Measurements from ENCODE around the gene NME9. TPM values are rescaled to one million over a fixed set of nuclear protein-coding genes. Genes with fewer than 3 reads are reported as not detected.
"Not testable (repeated sequence)": the region's sequence is repeated elsewhere in the genome, so short reads cannot be mapped to it uniquely, and the experiment has no call there.

Gene NME9
- total RNA-seq, result 1 to 10 TPM in 1 of 2 donors, not detected in 1; 1.8 TPM
- polyA plus RNA-seq (ENCODE audit: insufficient read length in 6 of 6), result 1 to 10 TPM; 2.8 to 5.9 (median 4.0) TPM
- long read RNA-seq, donor 1, partial matches to known transcripts, result 0 of 2 reads
- long read RNA-seq, donor 1, other reads (novel, unspliced or antisense), result 0 of 2 reads
- long read RNA-seq, donor 2, result 0 reads
- long read RNA-seq, donor 3, result 0 reads
- long read RNA-seq, donor 4, result 0 reads
- long read RNA-seq, donor 5, result 0 reads
- long read RNA-seq, donor 6, result 0 reads
- long read RNA-seq, donor 7, result 0 reads
- long read RNA-seq, donor 8, result 0 reads
- long read RNA-seq, donor 9, result 0 reads
- long read RNA-seq, donor 10, partial matches to known transcripts, result 0 of 4 reads
- long read RNA-seq, donor 10, other reads (novel, unspliced or antisense), result 4 of 4 reads
- long read RNA-seq, donor 11, result 0 reads
- long read RNA-seq, donor 12, result 0 reads

- DNase-seq (peak; percentile 53 to 94 (median 90)), ATAC-seq (peak; percentile 98)
- H3K36me3 ChIP-seq, result no peaks in the 10 kb centered on the region
- H3K27me3 ChIP-seq, result no peaks in the 10 kb centered on the region
- intact Hi-C loops (cut with DNase I), result no loop called here
- H3K4me1 ChIP-seq, result peaks cover 5 to 15% of the 10 kb centered on the region in 2 donors
- peak; percentile 36 to 38 for TF ChIP-seq CTCF (IDR thresholded peaks at IDR 0.05)
- peak within 1 kb of the TSS in 1 of 2 donors; percentile 65 for H3K27ac ChIP-seq
- H3K9me3 ChIP-seq, result no peaks in the 10 kb centered on the region
- H3K4me3 ChIP-seq, result peak within 1 kb of the TSS; percentile 59 to 64
Observed at GRCh38 chr3:138329127-138329983, at the start of gene NME9. TSS of gene NME9 (minus strand) at chr3:138329851. CDS start at chr3:138329335, 516 bp downstream.

DNA sequence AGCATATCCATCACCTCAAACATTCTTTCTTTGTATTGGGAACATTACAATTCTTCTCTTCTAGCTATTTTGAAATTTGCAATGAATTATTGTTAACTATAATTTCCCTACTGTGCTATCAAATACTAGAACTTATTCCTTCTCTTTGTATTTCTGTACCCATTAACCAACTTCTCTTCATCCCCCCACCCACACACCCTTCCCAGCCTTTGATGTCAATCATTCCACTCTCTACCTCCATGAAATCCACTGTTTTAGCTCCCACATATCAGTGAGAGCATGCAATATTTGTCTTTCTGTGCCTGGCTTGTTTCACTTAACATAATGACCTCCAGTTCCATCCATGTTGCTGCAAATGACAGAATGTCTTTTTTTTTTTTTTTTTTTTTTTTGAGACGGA, 49.3 kb upstream of the NME9 start:
- no peaks in the 10 kb centered on the region for H3K9me3 ChIP-seq
- no peak for TF ChIP-seq CTCF (IDR thresholded peaks at IDR 0.05)
- peaks cover 18 to 21% of the 10 kb centered on the region in 2 donors for H3K4me1 ChIP-seq
- no peak overlapping the region for H3K27ac ChIP-seq
- ATAC-seq (no peak), DNase-seq (no peak)
- H3K36me3 ChIP-seq, result no peaks in the 10 kb centered on the region
- no peak overlapping the region for H3K4me3 ChIP-seq
- intact Hi-C loops (cut with DNase I), result no loop called here
- H3K27me3 ChIP-seq, result no peaks in the 10 kb centered on the region

DNA sequence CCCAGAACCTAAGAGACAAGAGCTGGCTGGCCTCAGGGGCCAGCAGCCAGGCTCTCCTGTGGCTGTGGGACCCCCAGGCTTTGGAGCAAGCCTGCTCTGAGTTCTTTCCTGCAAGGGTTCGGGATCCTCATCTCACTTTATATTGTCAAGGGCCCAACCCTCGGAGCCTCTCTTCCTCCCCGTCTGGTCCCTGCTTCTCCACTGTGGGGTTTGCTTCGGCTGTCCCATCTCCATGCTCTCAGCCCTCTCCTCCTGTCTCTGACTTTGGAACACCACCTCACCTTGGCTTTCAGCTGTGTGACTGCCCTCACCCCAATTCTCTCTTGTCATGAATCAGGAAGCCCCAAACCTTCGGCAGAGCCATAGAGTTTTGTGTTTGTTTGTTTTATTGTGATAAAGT, 48.7 kb upstream of the NME9 start:
- Histone ChIP-seq H3K27me3 (no peaks in the 10 kb centered on the region), H3K9me3 (no peaks in the 10 kb centered on the region), H3K4me1 (peaks cover 18 to 21% of the 10 kb centered on the region in 2 donors), H3K27ac (no peak overlapping the region), H3K4me3 (no peak overlapping the region), H3K36me3 (no peaks in the 10 kb centered on the region)
- intact Hi-C loops (cut with DNase I), result no loop called here
- DNase-seq (no peak), ATAC-seq (no peak)
- no peak for TF ChIP-seq CTCF (IDR thresholded peaks at IDR 0.05)

GRCh38 chr3:138377804-138378203, 48.2 kb upstream of the NME9 start:
- DNase-seq (no peak), ATAC-seq (no peak)
- intact Hi-C loops (cut with DNase I), result no loop called here
- H3K27me3 ChIP-seq, result no peaks in the 10 kb centered on the region
- H3K9me3 ChIP-seq, result no peaks in the 10 kb centered on the region
- no peak overlapping the region for H3K4me3 ChIP-seq
- H3K36me3 ChIP-seq, result no peaks in the 10 kb centered on the region
- H3K27ac ChIP-seq, result no peak overlapping the region
- no peak for TF ChIP-seq CTCF (IDR thresholded peaks at IDR 0.05)
- peaks cover 18 to 20% of the 10 kb centered on the region in 2 donors for H3K4me1 ChIP-seq

DNA sequence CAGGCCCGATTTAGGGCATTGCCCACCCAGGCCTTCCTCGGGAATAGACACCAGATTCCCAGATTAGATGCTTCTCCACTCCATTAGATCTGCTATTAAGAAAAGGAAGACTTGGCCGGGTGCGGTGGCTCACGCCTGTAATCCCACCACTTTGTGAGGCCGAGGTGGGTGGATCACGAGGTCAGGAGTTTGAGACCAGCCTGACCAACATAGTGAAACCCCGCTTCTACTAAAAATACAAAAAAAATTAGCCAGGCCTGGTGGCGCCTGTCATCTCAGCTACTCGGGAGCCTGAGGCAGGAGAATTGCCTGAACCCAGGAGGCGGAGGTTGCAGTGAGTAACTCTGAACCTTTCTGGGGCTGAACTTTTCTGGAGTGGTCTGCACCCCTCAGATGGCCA, 47.6 kb upstream of the NME9 start:
- peaks cover 13 to 14% of the 10 kb centered on the region in 2 donors for H3K4me1 ChIP-seq
- ATAC-seq; H3K27me3 ChIP-seq; H3K27ac ChIP-seq; H3K36me3 ChIP-seq; H3K9me3 ChIP-seq; DNase-seq; H3K4me3 ChIP-seq; intact Hi-C loops (cut with DNase I): not testable (repeated sequence)

All from left lung (tissue), 14 donors.